ENCODE measurements around the gene RAB17. TPM values are rescaled to one million over a fixed set of nuclear protein-coding genes. Genes with fewer than 3 reads are reported as not detected.

RAB17 gene, protein sequence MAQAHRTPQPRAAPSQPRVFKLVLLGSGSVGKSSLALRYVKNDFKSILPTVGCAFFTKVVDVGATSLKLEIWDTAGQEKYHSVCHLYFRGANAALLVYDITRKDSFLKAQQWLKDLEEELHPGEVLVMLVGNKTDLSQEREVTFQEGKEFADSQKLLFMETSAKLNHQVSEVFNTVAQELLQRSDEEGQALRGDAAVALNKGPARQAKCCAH
- total RNA-seq = 4.1 TPM
- long read RNA-seq, partial matches to known transcripts = 0 of 4 reads
- long read RNA-seq, other reads (novel, unspliced or antisense) = 4 of 4 reads

DNA sequence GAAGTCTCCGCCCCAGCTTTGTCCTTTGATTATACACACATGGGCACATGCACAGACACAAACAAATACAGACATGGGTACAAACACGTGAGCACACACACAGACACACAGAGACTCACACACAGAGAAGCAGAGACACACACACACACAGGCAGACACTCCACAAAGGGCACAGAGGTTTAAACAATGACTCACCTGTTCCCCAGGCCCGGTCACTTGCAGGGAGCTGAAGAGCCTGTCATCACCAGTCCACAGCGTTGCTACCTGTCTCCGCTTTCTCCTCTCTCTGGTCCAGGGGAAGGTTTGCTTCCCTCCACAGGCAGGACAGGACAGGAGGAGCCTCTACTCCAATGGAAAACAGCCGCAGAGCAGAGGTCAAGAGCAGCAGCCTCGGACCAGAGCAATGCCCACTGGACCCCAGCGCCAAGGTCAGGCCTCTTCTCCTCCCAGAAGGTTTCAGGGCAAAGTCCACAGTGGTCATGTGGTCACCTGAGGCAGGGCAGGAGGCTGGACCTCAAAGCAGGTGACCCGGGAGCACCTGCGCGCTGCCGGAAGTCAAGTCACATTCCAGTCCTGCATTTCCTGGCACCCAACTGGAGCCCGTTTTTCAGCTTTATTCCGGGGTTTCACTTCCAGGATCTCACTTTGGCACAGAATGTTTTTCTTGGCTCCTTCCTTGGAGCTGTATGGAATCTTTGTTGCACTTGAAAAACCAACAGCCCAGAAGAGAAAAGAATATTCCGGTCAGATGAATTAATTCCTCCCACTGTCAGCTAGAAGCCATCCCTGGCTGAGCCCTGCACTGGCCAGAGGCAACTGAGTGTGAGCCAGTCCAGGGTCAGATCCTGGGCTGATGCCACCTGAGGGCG lies at the start of gene RAB17:
Gene RAB17, minus strand, starts transcription at position 463 of the 869 bp plus-strand sequence. CDS start 4,580 bp downstream, outside the sequence.
- DNase-seq (no peak), ATAC-seq (ENCODE audit: poor library complexity) (peak; percentile 14)
- intact Hi-C loops (cut with DNase I) = no loop called here

DNA sequence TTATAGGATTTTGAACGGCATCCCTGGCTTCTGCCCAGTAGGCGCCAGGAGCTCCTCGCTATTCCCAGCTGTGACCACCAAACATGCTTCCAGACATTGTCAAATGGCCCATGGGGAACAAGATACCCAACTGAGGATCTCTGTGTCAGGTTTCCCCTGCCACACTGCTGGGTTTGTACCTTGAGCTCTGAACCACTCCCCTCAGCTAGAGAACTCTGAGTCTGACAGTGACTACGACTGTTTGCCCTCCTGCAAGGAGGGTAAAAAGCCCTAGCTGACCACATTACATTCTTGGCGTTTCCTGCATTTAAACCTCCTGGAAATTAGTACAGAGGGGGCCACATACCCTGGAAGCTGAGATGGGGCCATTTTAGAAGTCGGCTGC lies 49.3 kb upstream of the RAB17 start:
- intact Hi-C loops (cut with DNase I) = no loop called here
- no peak for DNase-seq

DNA sequence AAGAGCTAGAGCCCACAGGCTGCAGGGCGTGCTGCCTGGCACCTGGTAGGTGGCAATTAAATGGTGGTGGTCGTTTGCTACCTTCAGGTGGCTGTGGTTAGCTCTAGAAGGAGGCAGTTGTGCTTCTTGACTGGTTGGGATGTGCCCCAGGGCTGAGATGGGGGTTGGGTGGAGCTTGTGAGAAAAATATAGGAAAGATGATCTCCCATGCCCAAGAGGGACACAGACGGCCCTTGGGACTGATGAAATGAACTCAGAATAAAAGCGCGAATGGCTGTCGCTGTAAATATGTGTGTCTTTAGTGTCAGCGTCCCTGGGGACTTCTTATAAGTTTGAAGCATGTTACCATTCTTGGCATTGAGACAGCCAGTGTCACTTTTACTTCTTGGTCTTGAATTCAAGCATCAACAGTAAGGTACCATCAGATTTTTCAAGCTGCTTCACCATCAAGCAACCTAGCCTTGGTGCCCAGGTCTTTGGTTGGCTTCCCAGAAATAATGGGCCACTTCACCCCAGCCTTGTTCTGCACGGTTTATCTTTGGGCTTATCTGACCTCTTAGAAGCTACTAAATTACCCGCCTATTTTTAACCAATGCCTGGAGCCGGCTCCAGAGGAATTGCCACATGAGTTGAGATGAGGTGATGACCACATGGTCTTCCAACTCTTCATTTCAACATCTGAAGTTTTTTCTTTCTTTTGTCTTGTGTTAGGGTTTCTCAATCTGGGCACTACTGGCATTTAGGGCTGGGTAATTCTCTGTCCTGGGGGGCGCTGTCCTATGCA lies 48.7 kb upstream of the RAB17 start:
- no peak for DNase-seq
- intact Hi-C loops (cut with DNase I) = no loop called here
- ATAC-seq (ENCODE audit: poor library complexity) = peak; percentile 83

More for the DNA sequence above, 49.3 kb upstream of the RAB17 start:
- peak; percentile 10 for ATAC-seq (ENCODE audit: poor library complexity)

DNA sequence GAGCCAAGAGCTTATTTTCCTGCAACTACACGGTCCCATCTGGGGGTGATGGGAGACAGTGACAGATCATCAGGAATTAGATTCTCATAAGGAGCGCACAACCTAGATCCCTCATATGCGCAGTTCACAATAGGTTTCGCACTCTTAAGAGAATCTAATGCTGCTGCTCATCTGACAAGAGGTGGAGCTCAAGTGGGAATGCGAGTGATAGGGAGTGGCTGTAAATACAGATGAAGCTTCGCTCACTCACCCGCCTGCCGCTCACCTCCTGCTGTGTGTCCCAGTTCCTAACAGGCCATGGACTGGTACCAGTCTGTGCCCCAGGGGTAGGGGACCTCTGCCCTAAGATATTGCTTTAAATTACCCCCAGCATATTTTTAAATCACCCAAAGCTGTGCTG lies 47.6 kb upstream of the RAB17 start:
- DNase-seq = no peak
- intact Hi-C loops (cut with DNase I) = no loop called here
- peak; percentile 7 for ATAC-seq (ENCODE audit: poor library complexity)

DNA sequence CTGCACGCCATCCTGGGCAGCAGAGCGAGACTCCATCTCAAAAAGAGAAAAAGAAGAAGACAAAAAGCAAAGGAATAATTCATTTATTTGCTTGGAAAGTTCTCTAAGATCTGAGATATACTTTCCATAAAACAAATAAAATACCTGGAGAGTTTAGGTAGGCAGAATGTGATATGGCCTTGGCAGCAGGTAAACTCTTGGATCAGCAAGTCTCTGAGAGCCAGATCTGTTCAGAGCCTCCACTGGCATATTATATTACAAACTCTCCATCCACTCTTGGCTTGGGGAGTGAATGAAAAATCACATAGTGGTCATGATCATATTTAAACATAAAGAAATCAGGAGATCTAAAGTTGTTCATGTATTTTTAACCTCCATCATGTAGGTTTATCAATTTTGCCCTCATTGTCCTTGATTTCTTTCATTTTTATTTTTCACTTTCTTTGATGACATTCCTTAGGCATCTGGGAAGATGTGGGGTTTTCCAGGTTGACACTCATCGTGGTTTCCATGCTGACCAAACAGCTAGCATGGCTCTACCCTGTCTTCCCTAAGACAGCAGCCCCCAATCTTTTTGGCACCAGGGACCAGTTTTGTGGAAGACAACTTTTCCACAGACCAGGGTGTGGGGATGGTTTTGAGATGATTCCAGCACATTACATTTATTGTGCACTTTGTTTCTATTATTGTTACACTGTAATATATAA lies 47.0 kb upstream of the RAB17 start:
- intact Hi-C loops (cut with DNase I) = no loop called here
- DNase-seq (no peak), ATAC-seq (ENCODE audit: poor library complexity) (no peak)

DNA sequence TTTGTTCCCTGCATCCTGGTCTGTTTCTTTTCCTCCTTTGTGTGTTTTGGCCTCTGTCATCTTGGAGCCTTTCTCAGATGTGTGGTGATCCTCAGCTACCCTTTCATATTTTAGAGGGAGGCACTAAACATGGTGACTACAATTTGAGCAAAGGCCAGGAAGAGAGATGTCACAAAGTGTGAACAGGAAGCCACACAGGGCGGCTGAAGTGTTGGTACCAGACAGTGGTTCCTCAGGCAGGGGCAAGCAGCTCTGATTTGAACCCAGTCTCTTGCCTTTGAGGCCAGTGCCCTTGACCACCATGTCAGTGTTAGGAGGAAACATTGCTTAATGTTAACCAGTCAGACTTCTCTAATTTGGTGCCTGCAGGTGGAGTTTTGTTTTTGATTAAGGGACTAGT lies 46.0 kb upstream of the RAB17 start:
- intact Hi-C loops (cut with DNase I) = no loop called here
- no peak for DNase-seq
- ATAC-seq (ENCODE audit: poor library complexity) = no peak

DNA sequence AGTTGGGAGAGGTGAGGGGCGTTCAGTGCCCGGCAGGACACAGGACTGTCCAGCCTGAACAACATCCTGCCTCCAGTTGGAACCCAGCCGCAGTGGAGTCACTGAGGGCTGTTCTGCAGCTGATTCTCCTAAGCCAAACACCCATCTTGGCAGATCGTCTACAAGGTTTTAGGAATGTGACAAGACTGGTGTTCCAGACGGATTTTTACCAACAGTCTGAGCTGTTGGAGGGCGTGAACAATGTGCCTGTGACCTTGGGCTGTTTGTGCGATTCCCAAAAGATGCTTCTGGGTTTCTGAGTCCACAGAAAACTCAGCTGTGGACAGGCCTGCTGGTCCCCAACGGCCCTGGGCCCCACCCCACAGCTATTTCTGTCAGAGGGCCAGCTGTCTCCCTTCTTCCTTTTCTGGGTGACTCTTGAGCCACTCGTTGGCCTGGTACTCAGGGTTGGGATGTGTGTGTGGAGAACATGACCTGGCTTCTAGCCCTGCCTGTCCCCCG lies 42.6 kb upstream of the RAB17 start:
- peak; percentile 68 for DNase-seq
- intact Hi-C loops (cut with DNase I) = no loop called here
- ATAC-seq (ENCODE audit: poor library complexity) = peak; percentile 55

DNA sequence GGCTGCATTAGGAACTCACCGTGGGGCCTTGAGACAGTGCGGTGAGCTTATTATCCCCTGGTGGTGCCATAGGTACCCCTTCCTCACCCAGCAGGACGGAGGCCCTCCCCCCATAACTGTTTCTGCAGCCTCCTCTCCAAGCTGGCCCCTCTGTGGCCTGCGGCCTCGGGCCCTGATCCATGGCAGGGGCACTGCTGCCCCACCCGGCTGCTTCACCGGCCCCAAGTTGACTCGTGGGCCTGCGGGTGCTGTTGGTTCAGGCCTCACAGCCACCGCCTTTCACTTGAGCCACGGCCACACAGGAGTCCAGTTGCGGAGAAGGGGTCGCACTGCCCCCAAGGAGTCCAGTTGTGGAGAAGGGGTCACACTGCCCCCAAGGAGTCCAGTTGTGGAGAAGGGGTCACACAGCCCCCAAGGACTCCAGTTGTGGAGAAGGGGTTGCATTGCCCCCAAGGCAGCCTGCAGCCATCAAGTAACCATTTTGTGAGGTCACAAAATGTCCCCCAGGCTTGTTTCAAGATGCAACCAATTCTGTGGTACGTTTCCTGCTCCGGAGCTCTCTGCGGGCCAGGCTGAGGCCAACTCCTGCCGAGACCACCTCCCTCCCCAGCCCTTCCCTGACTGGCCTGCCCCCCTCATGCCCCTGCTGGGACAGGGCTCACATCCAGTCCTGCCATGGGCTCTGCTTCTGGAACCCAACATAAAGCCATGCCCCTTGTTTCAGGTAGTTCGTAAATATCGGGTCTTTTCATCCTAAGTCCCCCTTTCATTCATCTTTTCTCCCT lies 41.5 kb upstream of the RAB17 start:
- DNase-seq (no peak), ATAC-seq (ENCODE audit: poor library complexity) (no peak)
- intact Hi-C loops (cut with DNase I) = no loop called here

DNA sequence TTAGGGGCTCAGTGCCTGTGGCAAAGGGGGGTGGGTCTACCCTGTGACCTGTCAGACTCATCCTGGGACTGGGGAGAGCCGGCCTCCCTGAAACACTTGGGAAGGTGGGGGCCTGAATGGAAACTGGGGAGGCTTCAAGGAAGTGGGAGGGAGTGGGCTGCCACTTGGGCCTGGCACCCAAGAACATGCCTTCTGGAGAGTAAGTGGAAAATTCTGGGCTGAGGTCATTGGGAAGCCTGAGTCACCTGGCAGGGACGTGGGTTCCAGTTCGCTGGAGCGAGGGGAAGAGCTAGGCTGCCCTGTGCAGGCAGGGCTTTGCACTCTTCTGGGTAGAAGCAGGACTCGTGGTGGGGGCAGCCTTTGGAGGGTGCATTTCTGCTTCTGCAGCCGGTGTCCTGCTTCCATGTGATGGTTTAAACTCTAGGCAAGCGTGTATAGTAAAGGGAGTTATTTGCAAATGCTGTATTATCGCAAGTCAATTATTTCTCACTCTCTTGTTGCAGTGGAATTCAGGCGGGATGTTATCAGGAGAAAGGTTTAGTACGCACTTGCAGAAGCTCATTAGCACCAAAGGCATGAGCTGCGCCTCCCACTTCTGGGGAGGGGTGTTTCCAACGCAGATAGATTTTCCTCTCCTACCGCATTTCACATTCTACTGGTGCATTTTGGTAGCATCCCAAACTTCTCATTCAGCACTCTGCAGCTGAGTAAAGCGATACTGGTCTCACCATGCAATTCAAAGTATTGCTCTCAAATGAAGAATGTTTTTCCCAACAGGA lies 40.7 kb upstream of the RAB17 start:
- ATAC-seq (ENCODE audit: poor library complexity) = no peak
- intact Hi-C loops (cut with DNase I) = no loop called here
- DNase-seq = no peak

DNA sequence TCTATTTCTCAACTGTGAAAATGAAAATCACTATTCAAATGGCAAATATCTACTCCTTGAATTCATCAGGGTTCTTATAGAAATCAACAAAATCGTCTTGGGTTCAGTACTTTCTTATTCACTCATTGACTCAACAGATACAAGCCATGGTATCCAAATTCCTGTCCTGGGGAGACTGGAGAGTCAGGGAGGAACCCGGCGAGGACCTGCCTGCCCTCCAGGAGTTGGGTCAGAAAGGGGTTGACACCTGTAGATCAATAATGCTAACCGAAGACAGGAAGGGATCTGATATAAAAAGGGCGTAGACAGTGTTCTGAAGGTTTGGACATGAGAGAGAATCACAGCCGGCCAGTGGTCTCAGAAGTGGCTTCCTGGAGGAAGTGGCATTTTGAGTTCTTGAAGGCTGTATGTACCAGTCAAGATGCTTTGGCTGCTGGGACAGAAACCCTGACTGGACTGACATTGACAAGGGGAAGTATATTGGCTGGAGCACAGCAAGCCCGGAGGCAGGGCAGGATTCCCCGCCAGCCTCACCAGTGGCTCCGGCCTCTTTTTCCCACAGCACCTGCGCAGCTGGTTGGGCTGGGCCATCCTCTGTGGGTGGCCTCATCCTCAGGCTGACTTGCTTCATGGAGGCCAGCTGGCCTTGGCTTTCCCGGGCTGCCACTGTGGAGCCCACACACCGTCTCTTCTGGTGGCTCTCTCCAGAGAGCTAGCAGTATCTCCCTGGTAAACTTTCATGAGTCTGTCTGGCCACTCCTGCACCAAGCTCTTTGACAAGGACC lies 39.9 kb upstream of the RAB17 start:
- intact Hi-C loops (cut with DNase I) = no loop called here
- DNase-seq (no peak), ATAC-seq (ENCODE audit: poor library complexity) (no peak)

DNA sequence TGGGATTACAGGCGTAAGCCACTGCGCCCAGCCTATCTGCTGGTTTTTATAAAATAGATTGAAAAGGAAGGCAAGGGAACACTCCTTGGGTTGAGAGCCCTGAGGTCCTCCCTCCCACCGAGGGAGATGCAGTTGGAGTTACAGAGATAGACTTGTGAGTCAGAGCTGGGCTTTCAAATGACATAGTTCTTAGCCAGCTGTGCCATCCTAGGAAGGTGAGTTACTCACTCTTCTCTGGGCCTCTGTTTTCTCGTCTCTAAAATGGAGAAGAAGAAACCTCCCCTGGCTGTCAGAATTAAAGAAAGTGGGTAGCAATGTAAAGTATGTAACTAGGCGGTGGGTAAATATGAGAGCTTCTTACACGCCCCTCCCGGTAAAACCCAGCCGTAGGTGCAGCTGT lies 39.2 kb upstream of the RAB17 start:
- DNase-seq (no peak), ATAC-seq (ENCODE audit: poor library complexity) (no peak)
- intact Hi-C loops (cut with DNase I) = no loop called here

DNA sequence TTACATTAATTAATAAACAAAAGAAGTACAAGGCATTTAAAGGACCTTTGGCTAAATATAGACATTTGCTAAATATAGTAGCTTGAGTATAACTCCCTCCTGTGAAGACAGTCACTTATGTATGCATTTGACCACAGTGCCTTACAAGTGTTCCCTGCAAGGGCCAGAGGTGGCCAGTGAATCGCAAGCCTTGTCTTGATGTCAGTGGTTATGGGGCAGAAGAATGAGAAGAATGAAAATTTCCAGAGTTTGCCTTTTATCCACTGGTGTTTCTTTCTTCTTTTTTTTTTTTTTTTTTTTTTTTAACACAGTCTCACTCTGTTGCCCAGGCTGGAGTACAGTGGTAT lies 38.6 kb upstream of the RAB17 start:
- intact Hi-C loops (cut with DNase I) = no loop called here

DNA sequence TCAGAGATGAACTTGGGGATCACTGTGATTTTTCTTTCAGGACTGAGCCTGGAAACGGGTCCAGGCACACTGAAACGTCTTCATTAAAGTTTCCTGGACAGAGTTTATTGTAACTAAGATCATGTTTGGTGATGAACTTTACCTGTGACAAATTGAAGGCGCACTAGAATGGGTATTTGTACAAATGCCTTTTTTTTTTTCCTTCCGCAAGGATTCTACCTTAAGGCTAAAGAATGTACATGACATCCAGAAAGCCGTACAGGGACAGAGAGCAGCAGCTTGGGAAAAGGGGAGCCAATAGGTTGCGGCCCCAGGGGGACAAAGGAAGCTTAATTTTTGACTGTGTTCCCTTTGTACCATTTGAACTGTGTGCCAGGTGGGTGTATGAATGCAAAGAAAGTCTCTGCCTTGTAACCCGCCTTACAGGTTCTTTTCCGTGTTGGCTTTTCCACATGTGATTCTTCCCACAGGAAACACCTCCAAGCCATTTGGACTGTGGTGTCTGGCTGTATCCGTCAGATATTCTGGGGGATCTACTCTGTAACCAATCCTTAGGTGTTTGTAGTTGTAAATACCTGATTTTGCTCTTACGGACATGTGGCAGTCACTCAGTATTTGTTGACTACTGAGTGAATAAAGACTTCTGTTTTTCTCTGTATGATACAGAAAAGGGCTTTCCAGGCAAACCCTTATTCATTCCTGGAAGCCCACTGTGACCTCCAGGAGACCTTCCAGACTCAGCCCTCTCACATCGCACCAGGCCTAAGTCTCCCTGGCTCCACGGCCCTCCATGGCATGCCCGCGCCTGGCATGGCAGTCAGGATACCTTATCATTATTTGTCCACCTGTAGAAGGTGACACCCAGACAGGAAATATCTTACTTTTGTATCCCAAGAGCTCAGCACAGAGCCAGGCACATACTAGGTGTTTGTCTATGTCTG lies 38.0 kb upstream of the RAB17 start:
- intact Hi-C loops (cut with DNase I) = no loop called here
- ATAC-seq (ENCODE audit: poor library complexity) = no peak
- no peak for DNase-seq

More for the DNA sequence above, 38.6 kb upstream of the RAB17 start:
- peak; percentile 22 for ATAC-seq (ENCODE audit: poor library complexity)
- DNase-seq = no peak

DNA sequence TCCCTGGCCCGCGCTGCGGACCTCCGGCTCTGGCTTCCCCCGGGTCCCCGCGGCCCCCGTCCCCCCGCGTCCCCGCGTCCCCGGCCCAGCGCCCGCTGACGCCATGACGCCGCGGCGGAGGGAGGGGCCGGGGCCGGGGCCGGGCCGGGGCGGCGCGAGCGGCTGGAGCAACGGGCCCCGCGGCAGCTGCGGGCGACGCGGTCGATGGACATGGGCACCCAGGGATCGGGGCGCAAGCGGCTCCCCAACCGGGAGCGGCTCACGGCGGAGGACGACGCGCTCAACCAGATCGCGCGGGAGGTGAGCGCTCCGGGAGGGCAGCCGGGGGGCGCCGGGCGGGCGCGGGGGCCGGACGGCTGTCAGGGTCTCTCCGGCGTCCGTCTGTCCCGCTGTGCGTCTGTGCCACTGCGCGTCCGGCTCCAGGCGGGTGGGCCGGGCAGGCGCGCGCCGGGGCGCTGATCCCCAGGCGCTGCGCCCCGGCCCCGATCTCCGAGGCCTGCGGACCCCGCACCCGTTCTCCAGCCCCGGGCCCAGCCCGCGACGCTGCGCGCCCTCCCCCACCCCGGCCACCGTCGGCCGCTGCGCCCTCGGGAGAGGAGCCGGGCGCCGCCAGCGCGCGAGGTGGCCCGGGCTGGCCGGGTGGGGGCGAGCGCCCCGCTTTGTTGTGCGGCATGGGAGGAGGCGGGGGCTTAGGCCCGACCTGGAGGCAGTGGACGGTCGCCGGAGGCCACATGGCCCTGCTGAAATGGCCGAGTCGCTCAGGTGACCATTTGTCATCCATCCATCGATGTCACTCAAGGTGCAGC lies 37.1 kb upstream of the RAB17 start, which contains the start of gene LRRFIP1:
Gene LRRFIP1, plus strand, starts transcription at position 147 of the 806 bp plus-strand sequence. Its CDS starts 58 bp downstream, at position 205.
- peak; percentile 82 for ATAC-seq (ENCODE audit: poor library complexity)
- intact Hi-C loops (cut with DNase I) = no loop called here
- peak; percentile 68 for DNase-seq
